HL-60 (cell line): ENCODE data around the gene ITPK1.

Source experiments
- GABPA ChIP-seq: IDR thresholded peaks from 2 replicates; pipeline ENCODE4 v1.6.1; 2012; ENCODE audit warnings: low read depth
- POLR2AphosphoS5 ChIP-seq: IDR thresholded peaks from 2 replicates; pipeline ENCODE4 v1.6.1; 2012; ENCODE audit warnings: low read depth
- SPI1 ChIP-seq: IDR thresholded peaks from 2 replicates; pipeline ENCODE4 v1.6.1; 2012; ENCODE audit warnings: low read depth, mild to moderate bottlenecking, borderline replicate concordance
- TF ChIP-seq, protein P1 (sequence below): IDR thresholded peaks from one replicate; pipeline ENCODE4 v1.5.1; 2011; ENCODE audit warnings: low read length, control low read depth, inconsistent platforms; ENCODE audit not compliant: insufficient read depth
- TF ChIP-seq, protein P2 (sequence below): IDR thresholded peaks from 2 replicates; pipeline ENCODE4 v1.6.1; 2012; ENCODE audit warnings: low read depth; ENCODE audit not compliant: insufficient replicate concordance

DNA sequence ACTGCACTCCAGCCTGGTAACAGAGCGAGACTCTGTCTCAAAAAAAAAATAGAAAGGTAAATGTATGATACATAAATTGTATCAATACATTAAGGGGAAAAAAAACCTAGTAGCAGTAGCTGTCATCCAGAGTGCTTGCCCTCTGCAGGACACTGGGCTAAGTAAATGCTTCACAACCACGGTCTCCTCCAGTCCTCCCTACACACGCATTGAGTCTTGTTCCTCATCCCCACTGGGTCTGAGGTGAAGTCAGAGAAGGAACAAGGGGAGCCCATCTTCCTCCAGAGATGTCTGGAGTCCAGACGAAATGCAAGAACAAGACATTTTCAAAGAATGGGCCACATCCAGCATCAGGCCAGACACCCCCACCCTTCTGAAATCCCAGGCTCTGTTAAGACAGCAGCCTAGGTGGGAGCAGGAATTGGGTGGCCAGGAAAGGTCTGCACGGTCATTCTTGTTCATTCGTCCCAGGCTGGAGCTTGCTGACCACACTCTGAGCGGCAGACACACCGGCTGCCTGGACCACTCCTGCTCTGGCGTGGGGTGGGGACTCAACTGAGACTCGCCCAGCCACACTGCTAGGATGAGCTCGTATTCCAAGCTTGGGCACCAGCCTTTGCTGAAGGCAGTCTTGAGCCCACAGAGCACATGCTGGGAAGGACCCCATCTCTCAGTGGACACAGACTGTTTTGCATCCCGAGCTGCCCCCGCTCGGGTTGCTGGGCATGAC is 147.3 kb downstream of the ITPK1 start:
- TF ChIP-seq GABPA (no peak), POLR2AphosphoS5 (no peak), SPI1 (no peak)
- TF ChIP-seq, protein P1, sequence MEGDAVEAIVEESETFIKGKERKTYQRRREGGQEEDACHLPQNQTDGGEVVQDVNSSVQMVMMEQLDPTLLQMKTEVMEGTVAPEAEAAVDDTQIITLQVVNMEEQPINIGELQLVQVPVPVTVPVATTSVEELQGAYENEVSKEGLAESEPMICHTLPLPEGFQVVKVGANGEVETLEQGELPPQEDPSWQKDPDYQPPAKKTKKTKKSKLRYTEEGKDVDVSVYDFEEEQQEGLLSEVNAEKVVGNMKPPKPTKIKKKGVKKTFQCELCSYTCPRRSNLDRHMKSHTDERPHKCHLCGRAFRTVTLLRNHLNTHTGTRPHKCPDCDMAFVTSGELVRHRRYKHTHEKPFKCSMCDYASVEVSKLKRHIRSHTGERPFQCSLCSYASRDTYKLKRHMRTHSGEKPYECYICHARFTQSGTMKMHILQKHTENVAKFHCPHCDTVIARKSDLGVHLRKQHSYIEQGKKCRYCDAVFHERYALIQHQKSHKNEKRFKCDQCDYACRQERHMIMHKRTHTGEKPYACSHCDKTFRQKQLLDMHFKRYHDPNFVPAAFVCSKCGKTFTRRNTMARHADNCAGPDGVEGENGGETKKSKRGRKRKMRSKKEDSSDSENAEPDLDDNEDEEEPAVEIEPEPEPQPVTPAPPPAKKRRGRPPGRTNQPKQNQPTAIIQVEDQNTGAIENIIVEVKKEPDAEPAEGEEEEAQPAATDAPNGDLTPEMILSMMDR: no peak
- TF ChIP-seq, protein P2, sequence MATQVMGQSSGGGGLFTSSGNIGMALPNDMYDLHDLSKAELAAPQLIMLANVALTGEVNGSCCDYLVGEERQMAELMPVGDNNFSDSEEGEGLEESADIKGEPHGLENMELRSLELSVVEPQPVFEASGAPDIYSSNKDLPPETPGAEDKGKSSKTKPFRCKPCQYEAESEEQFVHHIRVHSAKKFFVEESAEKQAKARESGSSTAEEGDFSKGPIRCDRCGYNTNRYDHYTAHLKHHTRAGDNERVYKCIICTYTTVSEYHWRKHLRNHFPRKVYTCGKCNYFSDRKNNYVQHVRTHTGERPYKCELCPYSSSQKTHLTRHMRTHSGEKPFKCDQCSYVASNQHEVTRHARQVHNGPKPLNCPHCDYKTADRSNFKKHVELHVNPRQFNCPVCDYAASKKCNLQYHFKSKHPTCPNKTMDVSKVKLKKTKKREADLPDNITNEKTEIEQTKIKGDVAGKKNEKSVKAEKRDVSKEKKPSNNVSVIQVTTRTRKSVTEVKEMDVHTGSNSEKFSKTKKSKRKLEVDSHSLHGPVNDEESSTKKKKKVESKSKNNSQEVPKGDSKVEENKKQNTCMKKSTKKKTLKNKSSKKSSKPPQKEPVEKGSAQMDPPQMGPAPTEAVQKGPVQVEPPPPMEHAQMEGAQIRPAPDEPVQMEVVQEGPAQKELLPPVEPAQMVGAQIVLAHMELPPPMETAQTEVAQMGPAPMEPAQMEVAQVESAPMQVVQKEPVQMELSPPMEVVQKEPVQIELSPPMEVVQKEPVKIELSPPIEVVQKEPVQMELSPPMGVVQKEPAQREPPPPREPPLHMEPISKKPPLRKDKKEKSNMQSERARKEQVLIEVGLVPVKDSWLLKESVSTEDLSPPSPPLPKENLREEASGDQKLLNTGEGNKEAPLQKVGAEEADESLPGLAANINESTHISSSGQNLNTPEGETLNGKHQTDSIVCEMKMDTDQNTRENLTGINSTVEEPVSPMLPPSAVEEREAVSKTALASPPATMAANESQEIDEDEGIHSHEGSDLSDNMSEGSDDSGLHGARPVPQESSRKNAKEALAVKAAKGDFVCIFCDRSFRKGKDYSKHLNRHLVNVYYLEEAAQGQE: no peak
